ENCODE results near the gene TCP11L1.
A peak's percentile ranks its signal among the peaks of the same experiment; 100 is the strongest.
"Not testable (repeated sequence)": the region's sequence is repeated elsewhere in the genome, so short reads cannot be mapped to it uniquely, and the experiment has no call there.

TCP11L1 gene

GRCh38 chr11:33109294-33109895, 70.0 kb downstream of the TCP11L1 start:
- DNase-seq (ENCODE audit: low read depth in 1 of 2, low spot score in 1 of 2) = no peak
- in situ Hi-C loops (cut with HindIII; ENCODE audit: low pct_unique_long_range_greater_than_20kb, low sequenced_read_pairs) = no loop called here
- TF ChIP-seq JUND (IDR thresholded peaks at IDR 0.05; ENCODE audit: low read depth) = no peak

GRCh38 chr11:33110083-33110482, 70.7 kb downstream of the TCP11L1 start:
- no peak for TF ChIP-seq JUND (IDR thresholded peaks at IDR 0.05; ENCODE audit: low read depth)
- in situ Hi-C loops (cut with HindIII; ENCODE audit: low pct_unique_long_range_greater_than_20kb, low sequenced_read_pairs) = no loop called here
- DNase-seq (ENCODE audit: low read depth in 1 of 2, low spot score in 1 of 2) = no peak

GRCh38 chr11:33116535-33116934, 77.2 kb downstream of the TCP11L1 start:
- TF ChIP-seq JUND (IDR thresholded peaks at IDR 0.05; ENCODE audit: low read depth) = no peak
- DNase-seq (ENCODE audit: low read depth in 1 of 2, low spot score in 1 of 2) = peak in 1 of 2 experiments; percentile 30
- in situ Hi-C loops (cut with HindIII; ENCODE audit: low pct_unique_long_range_greater_than_20kb, low sequenced_read_pairs) = no loop called here

GRCh38 chr11:33122696-33123095, 83.3 kb downstream of the TCP11L1 start:
- in situ Hi-C loops (cut with HindIII; ENCODE audit: low pct_unique_long_range_greater_than_20kb, low sequenced_read_pairs); DNase-seq (ENCODE audit: low read depth in 1 of 2, low spot score in 1 of 2): not testable (repeated sequence)
